Lower lobe of right lung (tissue), 2 donors: ENCODE measurements around the gene TRIM29. TPM values are rescaled to one million over a fixed set of nuclear protein-coding genes. Genes with fewer than 3 reads are reported as not detected.
"Not testable (repeated sequence)": the region's sequence is repeated elsewhere in the genome, so short reads cannot be mapped to it uniquely, and the experiment has no call there.

Experiments used
- ATAC-seq, 2 donors: fragments of 200-7000 bp; cut with Tn5 transposase; one replicate each; pipeline ENCODE4 v1.9.1; 2020 to 2022; ENCODE audit warnings: mild to moderate bottlenecking in 2 of 2, moderate library complexity in 2 of 2
- DNase-seq: peaks from one replicate; pipeline ENCODE4 v3.0.0-alpha.2; 2020
- H3K27ac ChIP-seq: fragments of 200-600 bp; one replicate; pipeline ENCODE4 v1.8.0; 2022
- H3K27me3 ChIP-seq: fragments of 200-600 bp; one replicate; pipeline ENCODE4 v1.8.0; 2022; ENCODE audit warnings: low read depth
- H3K36me3 ChIP-seq: fragments of 200-600 bp; one replicate; pipeline ENCODE4 v1.8.0; 2022; ENCODE audit warnings: mild to moderate bottlenecking
- H3K4me1 ChIP-seq: fragments of 200-600 bp; one replicate; pipeline ENCODE4 v1.8.0; 2022
- H3K4me3 ChIP-seq: fragments of 200-600 bp; one replicate; pipeline ENCODE4 v1.8.0; 2022; ENCODE audit warnings: mild to moderate bottlenecking
- H3K9me3 ChIP-seq: fragments of 200-600 bp; one replicate; pipeline ENCODE4 v1.8.0; 2022
- intact Hi-C: fragments of 100-400 bp; cut with DNase I; formaldehyde crosslinking; loops from one replicate; pipeline ENCODE4 v1.11.0; 2022
- total RNA-seq: library from RNA; stranded (reverse); fragmentation: NEBNext Ultra II Directional; extraction: Animal tissue kit (Norgen Biotek cat#: 25700); gene quantifications from one replicate; pipeline ENCODE4 v1.2.1, GENCODE V29; 2021
- TF ChIP-seq, protein P1 (sequence below): fragments of 200-600 bp; IDR thresholded peaks from one replicate; pipeline ENCODE4 v1.8.0; 2022; ENCODE audit warnings: antibody characterized with exemption, mild to moderate bottlenecking
- donor health status: DM: no; HTN: yes; CAD: no; lungs with severe emphysema.

The TRIM29 gene
- total RNA-seq, 1 donor from 2014 or later, result 8.3 TPM

DNA sequence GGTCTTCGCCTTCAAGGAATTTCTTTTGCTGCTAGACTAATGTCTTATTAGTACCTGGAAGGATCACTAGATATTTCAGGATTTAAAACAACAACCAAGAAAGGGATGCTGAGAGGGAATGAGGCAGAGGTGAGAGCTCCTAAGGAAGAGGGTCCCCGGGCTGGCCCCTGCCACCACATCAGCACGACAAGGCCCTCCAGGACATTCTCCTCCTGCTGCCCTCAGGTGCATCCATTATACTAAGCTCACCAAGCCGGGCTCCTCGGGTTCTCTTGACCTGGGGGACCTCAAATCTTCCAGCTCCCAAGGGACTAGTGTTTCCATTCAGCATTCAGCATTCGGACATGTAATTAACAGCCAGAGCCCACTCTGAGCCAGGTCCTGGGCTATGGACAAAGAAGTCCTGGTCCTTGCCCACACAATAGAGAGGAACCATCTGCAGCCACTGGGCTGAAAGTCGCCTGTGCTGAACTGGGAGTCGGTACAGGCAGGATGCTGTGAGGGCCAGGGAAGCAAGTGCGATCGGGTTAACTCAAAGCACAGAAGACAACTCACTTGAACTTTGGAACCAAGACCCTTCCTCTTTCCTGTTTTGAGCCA is 43.6 kb upstream of the TRIM29 start:
- no peaks in the 10 kb centered on the region for H3K27me3 ChIP-seq
- H3K4me1 ChIP-seq, result peaks cover 10% of the 10 kb centered on the region
- ATAC-seq, result no peak
- no peak for DNase-seq
- TF ChIP-seq, protein P1, sequence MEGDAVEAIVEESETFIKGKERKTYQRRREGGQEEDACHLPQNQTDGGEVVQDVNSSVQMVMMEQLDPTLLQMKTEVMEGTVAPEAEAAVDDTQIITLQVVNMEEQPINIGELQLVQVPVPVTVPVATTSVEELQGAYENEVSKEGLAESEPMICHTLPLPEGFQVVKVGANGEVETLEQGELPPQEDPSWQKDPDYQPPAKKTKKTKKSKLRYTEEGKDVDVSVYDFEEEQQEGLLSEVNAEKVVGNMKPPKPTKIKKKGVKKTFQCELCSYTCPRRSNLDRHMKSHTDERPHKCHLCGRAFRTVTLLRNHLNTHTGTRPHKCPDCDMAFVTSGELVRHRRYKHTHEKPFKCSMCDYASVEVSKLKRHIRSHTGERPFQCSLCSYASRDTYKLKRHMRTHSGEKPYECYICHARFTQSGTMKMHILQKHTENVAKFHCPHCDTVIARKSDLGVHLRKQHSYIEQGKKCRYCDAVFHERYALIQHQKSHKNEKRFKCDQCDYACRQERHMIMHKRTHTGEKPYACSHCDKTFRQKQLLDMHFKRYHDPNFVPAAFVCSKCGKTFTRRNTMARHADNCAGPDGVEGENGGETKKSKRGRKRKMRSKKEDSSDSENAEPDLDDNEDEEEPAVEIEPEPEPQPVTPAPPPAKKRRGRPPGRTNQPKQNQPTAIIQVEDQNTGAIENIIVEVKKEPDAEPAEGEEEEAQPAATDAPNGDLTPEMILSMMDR, result no peak
- H3K4me3 ChIP-seq, result no peak overlapping the region
- no peaks in the 10 kb centered on the region for H3K9me3 ChIP-seq
- no peak overlapping the region for H3K27ac ChIP-seq
- H3K36me3 ChIP-seq, result no peaks in the 10 kb centered on the region
- intact Hi-C loops, result no loop called here

DNA sequence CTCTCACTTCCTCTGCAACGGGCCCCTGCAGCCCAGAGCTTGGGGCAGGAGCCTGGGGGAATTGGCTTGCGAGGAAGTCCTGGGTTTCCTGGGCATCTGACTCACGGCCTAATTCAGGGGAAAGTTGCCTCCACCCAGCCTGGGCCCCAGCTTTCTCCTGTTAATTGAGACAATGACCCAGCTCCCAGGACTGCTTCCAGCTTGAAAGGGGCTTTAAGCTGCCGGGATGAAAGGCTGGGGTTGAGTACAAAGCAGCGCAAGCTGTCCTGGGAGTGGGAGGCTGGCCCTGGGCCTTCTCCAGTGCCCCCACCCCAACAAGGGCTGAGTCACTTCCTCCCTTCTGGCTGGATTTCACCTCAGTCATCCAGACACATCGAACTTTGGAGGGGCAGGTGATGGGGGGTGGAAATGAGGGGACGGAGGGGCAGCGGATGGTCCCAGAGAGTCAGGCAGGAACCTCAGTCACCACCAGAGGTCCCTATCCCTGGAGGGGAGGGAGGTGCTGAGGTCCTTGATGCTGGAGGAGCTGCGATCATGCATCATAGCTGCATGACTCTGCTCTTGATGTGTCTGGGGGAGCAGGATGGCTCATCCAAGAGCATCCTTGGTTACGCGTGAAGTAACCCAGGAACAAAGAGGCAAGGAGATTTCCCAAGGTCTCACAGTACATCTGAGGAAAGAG is 42.8 kb upstream of the TRIM29 start:
- H3K4me3 ChIP-seq, result no peak overlapping the region
- TF ChIP-seq, protein P1, result no peak
- intact Hi-C loops, result no loop called here
- peaks cover 6% of the 10 kb centered on the region for H3K4me1 ChIP-seq
- DNase-seq (no peak), ATAC-seq (no peak)
- H3K36me3 ChIP-seq, result no peaks in the 10 kb centered on the region
- H3K27me3 ChIP-seq, result no peaks in the 10 kb centered on the region
- no peaks in the 10 kb centered on the region for H3K9me3 ChIP-seq
- H3K27ac ChIP-seq, result no peak overlapping the region

DNA sequence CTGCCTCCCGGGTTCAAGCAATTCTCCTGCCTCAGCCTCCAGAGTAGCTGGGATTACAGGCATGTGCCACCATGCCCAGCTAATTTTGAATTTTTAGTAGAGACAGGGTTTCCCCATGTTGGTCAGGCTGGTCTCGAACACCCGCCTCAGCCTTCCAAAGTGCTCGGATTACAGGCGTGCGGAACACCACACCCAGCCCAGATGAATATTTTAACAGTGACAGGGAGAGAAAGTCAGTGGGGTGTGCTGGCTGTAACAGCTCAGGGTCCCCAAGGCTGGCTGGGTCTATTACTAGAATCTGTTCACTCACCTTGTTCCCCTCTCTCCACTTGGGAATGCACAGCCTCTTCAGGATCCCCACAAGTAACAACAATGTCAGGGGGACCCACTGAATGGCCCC is 42.1 kb upstream of the TRIM29 start:
- intact Hi-C loops, H3K9me3 ChIP-seq, H3K27me3 ChIP-seq, H3K36me3 ChIP-seq, H3K4me1 ChIP-seq, H3K4me3 ChIP-seq, ATAC-seq, H3K27ac ChIP-seq, DNase-seq: not testable (repeated sequence)

DNA sequence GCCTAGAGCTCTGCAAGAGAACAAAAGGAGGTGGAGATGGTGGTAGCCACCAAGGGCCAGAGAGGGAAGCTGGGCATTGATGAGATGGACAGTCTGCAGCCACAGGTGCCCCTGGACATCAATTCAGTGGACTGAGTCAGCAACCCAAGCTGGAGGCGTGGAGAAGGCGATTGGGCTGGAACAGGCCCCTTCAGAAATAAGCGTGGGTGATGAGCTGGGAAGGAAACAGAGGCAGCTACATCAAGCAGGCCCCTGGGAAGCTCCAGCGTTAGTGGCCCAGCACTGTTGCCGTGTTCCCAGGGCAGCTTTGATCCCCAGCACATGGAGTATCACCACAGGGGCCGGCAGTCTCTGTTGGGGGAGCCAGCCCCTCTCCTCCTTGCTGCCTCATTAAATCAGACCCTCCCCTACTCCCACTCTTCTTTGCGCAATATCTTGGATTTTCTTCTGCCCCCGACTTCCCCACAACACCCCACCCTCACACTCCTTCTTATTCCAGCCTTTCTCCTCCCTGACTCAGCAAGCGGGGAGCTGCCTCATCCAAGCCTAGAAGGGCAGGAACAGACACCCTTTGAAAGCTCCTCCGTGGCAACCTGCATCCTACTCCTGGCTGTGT is 41.3 kb upstream of the TRIM29 start:
- DNase-seq, result no peak
- Histone ChIP-seq H3K9me3 (no peaks in the 10 kb centered on the region), H3K4me1 (no peaks in the 10 kb centered on the region), H3K27ac (no peak overlapping the region), H3K27me3 (no peaks in the 10 kb centered on the region), H3K36me3 (no peaks in the 10 kb centered on the region), H3K4me3 (no peak overlapping the region)
- no peak for ATAC-seq
- intact Hi-C loops, result loop anchor here (10.0 kb wide), 1 partner anchor 46 kb away; no protein-coding TSS in a partner anchor
- TF ChIP-seq, protein P1, result no peak

DNA sequence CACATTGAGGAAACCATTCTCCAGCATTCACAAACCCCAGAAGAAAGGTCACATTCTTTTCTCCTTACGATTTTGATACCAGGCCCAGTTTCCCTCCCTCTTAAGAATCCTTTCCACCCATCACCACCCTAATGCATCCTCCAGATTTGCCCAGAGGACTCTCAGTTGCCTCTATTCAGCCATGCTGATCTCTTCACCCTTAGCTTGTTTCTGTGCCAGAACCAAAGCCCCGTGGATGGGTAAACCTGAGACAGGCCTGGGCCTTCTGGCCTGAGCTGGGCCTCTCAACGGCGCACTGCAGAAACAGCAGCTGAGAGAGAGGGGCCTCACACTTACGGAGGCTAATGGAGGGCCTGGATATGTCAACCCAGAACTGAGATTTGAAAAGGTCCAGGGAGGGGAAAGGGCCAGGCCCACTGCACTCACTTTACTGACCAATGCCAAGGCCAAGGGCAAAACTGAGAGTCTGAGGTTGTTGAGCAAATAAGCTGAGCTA is 40.7 kb upstream of the TRIM29 start:
- no peaks in the 10 kb centered on the region for H3K36me3 ChIP-seq
- H3K4me1 ChIP-seq, result no peaks in the 10 kb centered on the region
- no peaks in the 10 kb centered on the region for H3K9me3 ChIP-seq
- no peaks in the 10 kb centered on the region for H3K27me3 ChIP-seq
- TF ChIP-seq, protein P1, result no peak
- H3K27ac ChIP-seq, result no peak overlapping the region
- DNase-seq, result no peak
- no peak overlapping the region for H3K4me3 ChIP-seq
- intact Hi-C loops, result loop anchor here (10.0 kb wide), 1 partner anchor 46 kb away; no protein-coding TSS in a partner anchor
- ATAC-seq, result no peak

DNA sequence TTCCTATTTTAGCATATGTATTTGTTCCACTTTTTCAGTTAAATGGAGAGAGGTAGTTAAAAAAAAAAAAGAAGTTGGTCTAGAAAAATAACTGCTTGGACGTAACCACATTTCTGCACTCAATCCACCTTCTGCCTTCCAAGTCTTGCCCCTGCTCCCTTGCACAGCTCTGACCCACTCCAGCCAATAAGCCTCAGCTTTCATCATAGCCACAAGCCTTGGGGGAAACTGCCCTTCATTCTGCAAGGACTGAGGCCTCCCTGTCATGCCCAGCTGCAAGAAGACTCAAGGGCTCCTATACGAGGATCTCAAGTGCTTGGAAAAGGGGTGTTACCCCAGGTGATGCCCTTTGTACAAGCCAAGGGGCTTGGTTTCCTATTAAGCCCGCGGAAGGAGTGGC is 37.0 kb upstream of the TRIM29 start:
- ATAC-seq (no peak), DNase-seq (no peak)
- intact Hi-C loops, result loop anchor here (10.0 kb wide), 1 partner anchor 50 kb away; no protein-coding TSS in a partner anchor
- Histone ChIP-seq H3K27me3 (peaks cover 34% of the 10 kb centered on the region), H3K27ac (no peak overlapping the region), H3K4me1 (peaks cover 1% of the 10 kb centered on the region), H3K9me3 (no peaks in the 10 kb centered on the region), H3K4me3 (no peak overlapping the region), H3K36me3 (no peaks in the 10 kb centered on the region)
- TF ChIP-seq, protein P1, result no peak
